Measurements from ENCODE around the gene TPST2. TPM values are rescaled to one million over a fixed set of nuclear protein-coding genes. Genes with fewer than 3 reads are reported as not detected.

The TPST2 gene
- total RNA-seq, 1 experiment from 2014 or later, result 50.1 TPM

DNA sequence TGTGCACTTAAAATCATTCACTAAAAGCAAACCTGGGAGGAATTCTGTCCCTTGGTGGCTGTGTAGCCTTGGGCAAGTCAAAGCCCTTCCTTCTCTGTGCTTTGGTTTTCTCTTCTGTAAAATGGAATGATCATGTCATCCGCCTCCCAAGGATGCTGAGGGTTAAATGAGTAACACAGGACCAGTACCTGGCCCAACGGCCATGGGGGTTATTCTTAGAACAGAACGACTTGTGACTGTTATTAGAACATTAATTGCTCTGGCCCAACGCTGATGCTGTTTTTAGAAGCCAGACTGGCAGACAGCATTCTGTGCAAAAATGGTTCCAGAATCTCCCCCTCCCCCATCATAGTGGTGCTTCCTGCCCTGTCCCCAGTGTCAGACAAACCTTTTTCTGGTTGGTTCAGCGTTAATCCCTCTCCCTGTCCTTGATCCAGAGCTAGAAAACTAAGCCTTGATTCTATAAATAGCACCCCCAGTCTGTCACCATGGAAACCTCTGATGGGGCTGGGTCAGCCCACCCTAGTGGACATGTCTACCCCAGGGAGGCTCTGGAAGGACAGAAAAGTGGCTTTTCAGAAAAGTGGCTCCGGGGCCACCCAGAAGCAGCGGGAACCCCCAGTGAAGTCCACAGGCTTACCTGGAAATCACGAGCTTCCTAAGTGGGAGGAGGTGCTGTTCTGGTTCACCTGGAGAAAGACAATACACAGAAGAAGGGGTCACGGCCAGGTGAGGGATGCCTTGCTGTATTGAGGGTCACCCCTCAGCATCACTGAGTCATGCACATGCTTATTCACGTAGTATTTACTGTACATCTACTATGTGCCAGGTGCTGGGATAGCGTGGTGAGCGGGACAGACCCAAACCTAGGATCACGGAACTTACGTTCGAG lies 62.1 kb downstream of the TPST2 start:
- Histone ChIP-seq H2AFZ (ENCODE audit: low read length) (no peak overlapping the region), H4K8ac (replicated peaks; ENCODE audit: insufficient read length, low read depth, low read length) (no peak overlapping the region), H4K20me1 (ENCODE audit: control insufficient read depth, insufficient read depth, insufficient read length) (no peaks in the 10 kb centered on the region), H3K79me1 (ENCODE audit: insufficient read depth, low read depth, low read length, poor library complexity, severe bottlenecking) (no peaks in the 10 kb centered on the region), H3K14ac (ENCODE audit: insufficient read depth, low read length) (no peak overlapping the region), H3K4me2 (ENCODE audit: insufficient read depth, insufficient read length, low read length) (no peak overlapping the region), H3K79me2 (ENCODE audit: insufficient read depth, low read length) (no peaks in the 10 kb centered on the region), H3K18ac (ENCODE audit: insufficient read length, low read depth, low read length) (no peak overlapping the region), H3K23ac (ENCODE audit: insufficient read length, low read depth, low read length) (no peak overlapping the region), H4K5ac (ENCODE audit: insufficient read length, low read depth, low read length) (no peak overlapping the region), H3K9ac (ENCODE audit: extremely low read depth, insufficient read length, low read length) (no peak overlapping the region), H2AK5ac (ENCODE audit: insufficient read length, low read length) (no peak overlapping the region), H3K9me3 (ENCODE audit: control insufficient read depth, low read depth, low read length) (no peaks in the 10 kb centered on the region), H2BK120ac (ENCODE audit: low read depth, low read length, poor library complexity, severe bottlenecking) (no peak overlapping the region), H3K23me2 (ENCODE audit: insufficient read length, low read depth, low read length, poor library complexity, severe bottlenecking) (no peaks in the 10 kb centered on the region), H2BK5ac (ENCODE audit: insufficient read length, low read length) (no peak overlapping the region), H2BK15ac (ENCODE audit: low read depth, low read length) (no peak overlapping the region), H2BK12ac (ENCODE audit: insufficient read length, low read depth, low read length) (no peak overlapping the region), H3K4ac (ENCODE audit: low read depth, low read length) (no peak overlapping the region), H3T11ph (ENCODE audit: low read length) (no peak overlapping the region), H3K27me3 (ENCODE audit: insufficient read depth, low read length) (no peaks in the 10 kb centered on the region), H3K56ac (ENCODE audit: insufficient read length, low read depth, low read length) (no peak overlapping the region), H3K4me1 (ENCODE audit: insufficient read depth, low read length) (no peaks in the 10 kb centered on the region), H3K27ac (ENCODE audit: insufficient read length, low read depth, low read length) (no peak overlapping the region), H2BK20ac (ENCODE audit: low read depth, low read length, poor library complexity, severe bottlenecking) (no peak overlapping the region), H4K91ac (ENCODE audit: insufficient read length, low read depth, low read length) (no peak overlapping the region)
- DNase-seq, result no peak
- H3K27me3 Mint-ChIP-seq (ENCODE audit: low read depth), result no peaks in the 10 kb centered on the region
- no peaks in the 10 kb centered on the region for H3K4me1 Mint-ChIP-seq
- peak overlapping the region in 1 of 3 experiments; percentile 38; a peak in 1 of 7 replicates for H3K27ac Mint-ChIP-seq
- peaks cover 33 to 81% (median 74%) of the 10 kb centered on the region in 3 experiments for H3K36me3 Mint-ChIP-seq (ENCODE audit: insufficient read depth in 1 of 3, low read depth in 3 of 3)
- no peak overlapping the region for H3K4me3 Mint-ChIP-seq
- TF ChIP-seq, protein P1, sequence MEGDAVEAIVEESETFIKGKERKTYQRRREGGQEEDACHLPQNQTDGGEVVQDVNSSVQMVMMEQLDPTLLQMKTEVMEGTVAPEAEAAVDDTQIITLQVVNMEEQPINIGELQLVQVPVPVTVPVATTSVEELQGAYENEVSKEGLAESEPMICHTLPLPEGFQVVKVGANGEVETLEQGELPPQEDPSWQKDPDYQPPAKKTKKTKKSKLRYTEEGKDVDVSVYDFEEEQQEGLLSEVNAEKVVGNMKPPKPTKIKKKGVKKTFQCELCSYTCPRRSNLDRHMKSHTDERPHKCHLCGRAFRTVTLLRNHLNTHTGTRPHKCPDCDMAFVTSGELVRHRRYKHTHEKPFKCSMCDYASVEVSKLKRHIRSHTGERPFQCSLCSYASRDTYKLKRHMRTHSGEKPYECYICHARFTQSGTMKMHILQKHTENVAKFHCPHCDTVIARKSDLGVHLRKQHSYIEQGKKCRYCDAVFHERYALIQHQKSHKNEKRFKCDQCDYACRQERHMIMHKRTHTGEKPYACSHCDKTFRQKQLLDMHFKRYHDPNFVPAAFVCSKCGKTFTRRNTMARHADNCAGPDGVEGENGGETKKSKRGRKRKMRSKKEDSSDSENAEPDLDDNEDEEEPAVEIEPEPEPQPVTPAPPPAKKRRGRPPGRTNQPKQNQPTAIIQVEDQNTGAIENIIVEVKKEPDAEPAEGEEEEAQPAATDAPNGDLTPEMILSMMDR (conservative IDR thresholded peaks at IDR 0.05), result no peak
- H3K9me3 Mint-ChIP-seq, result no peaks in the 10 kb centered on the region
- no CpG with 5 or more reads among the region's 15 CpGs for WGBS (ENCODE audit: extremely low coverage, insufficient read length, low lambda C conversion rate)

All from H9 (cell line).